Middle frontal gyrus (tissue), 1 donor: Measurements from ENCODE around the gene AFM.
"Not testable (repeated sequence)": the region's sequence is repeated elsewhere in the genome, so short reads cannot be mapped to it uniquely, and the experiment has no call there.

Experiments
- DNase-seq: peaks from one replicate; pipeline ENCODE4 v3.0.0-alpha.2; 2015; ENCODE audit warnings: low spot score; ENCODE audit errors: extremely low spot score

AFM gene

GRCh38 chr4:73501664-73502265 is 20.2 kb downstream of the AFM start:
- no peak for DNase-seq

- DNase-seq = no peak
These were observed 24.0 kb downstream of the AFM start for GRCh38 chr4:73505567-73505966.

DNA sequence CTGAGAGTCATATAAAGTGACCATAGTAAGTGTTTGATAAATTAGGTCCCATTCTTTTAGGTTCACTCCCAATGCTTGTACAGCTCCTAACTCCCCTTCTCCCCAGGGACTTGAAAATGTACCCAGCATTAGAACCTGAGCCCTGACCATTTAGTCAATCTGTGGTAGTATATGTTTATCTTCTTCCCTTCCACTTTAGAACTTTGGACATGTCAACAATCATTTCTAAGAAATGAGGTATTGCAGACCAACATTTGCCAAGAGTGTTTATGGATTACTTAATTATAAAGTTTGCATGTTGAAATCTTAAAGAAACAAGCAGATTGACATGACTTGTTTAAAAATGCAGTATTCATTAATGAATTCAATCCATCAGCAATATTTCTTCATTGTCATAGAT is 26.0 kb downstream of the AFM start:
- DNase-seq = no peak

- DNase-seq = no peak
These were observed 27.1 kb downstream of the AFM start for GRCh38 chr4:73508651-73509050.

DNA sequence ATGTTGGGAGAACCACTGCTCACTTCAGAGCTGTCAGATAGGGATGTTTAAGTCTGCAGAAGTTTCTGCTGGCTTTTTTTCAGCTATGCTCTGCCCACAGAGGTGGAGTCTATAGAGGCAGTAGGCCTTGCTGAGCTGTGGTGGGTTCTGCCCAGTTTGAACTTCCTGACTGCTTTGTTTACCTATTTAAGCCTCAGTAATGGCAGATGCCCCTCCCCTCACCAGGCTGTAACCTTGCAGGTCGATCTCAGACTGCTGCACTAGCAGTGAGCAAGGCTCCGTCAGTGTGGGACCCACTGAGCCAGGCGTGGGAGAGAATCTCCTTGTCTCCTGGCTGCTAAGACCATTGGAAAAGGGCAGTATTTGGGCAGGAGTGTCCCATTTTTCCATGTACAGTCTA is 36.8 kb downstream of the AFM start:
- DNase-seq = no peak

DNA sequence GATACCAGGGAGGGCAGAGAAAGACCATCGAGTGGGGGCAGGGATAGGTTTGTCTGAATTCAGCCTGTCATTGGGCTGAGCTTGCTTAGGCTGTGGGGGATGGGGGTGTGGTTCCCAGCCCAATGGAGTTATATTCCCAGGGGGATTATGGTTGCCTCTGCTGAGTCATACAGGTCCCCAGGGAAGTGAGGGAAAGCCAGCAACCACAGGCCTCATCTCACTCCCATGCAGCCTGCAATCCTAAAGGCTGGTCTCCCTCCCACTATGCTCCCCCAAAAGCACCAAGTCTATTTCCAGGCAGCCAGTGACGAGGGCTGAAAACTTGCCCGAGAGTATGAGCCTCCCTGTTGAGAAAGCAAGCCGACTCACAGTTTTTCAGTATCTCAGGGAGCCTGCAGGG is 39.3 kb downstream of the AFM start:
- no peak for DNase-seq

DNA sequence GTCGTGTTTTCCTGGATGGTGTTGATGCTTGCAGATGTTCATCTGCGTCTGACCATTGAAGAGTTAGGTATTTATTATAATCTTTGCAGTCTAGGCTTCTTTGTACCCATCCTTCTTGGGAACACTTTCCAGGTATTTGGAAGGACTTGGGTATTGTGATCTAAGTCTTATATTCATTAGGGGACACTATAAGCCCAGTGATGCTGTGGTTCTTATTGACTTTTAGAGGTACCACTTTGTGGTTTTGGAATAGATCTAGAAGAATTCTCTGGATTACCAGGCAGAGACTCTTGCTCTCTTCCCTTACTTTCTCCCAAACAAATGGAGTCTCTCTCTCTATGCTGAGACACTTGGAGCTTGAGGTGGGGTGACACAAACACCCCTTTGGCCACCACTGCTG is 41.6 kb downstream of the AFM start:
- no peak for DNase-seq

DNA sequence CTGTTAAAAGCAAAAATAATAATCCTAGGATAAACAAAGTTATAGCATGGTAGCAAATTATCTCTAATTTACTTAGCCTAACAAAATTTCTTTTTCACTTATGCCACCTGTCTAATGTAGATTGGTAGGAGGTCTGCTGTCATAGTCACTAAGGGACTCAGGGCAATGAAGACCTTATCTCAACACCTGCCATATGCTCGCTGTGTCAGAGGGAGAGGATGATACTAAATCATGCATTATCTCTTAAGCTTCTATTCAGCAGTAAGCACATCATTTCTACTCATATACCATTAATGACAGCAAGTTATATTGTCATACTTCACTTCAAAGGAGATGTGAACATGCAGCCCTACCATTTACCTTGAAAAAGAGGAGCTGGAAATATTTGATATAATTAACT is 44.1 kb downstream of the AFM start:
- no peak for DNase-seq

GRCh38 chr4:73527196-73527595 is 45.7 kb downstream of the AFM start:
- no peak for DNase-seq

GRCh38 chr4:73528171-73528570 is 46.6 kb downstream of the AFM start:
- DNase-seq = no peak

GRCh38 chr4:73533515-73534422 is 52.2 kb downstream of the AFM start:
- no peak for DNase-seq

DNA sequence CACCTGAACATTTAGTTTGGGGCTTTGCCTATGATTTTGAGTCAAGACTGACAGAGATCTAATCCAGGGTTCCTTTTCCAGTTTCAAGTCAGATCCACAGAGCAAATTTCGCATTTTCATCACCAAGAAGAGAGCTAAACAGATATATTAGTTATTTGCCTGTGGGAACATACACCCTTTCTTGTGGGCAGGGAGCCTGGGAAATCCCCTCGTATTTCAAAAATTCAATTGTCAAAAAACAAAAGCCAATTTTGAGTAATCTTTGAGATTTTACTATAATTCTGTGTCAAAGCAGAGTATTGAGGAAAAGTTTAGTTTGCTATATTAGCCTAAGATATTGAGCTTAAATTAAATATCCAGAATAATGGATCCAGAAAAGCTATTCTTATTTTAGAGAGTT is 56.6 kb downstream of the AFM start:
- no peak for DNase-seq

- no peak for DNase-seq
These were observed 57.8 kb downstream of the AFM start for GRCh38 chr4:73539386-73539785.

GRCh38 chr4:73540826-73541225 is 59.3 kb downstream of the AFM start:
- DNase-seq = no peak

- no peak for DNase-seq
These were observed 59.7 kb downstream of the AFM start for GRCh38 chr4:73541251-73541650.

DNA sequence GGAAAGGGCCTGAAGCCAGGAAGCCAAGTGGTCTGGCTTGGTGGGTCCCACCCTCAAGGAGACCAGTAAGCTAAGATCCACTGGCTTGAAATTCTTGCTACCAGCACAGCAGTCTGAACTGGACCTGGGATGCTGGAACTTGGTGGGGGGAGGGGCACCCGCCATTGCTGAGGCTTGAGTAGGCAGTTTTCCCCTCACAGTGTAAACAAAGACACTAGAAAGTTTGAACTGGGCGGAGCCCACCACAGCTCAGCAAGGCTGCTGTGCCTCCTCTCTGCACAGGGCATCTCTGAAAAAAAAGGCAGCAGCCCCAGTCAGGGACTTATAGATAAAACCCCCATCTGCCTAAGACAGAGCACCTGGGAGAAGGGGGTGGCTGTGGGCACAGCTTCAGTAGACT is 63.1 kb downstream of the AFM start:
- no peak for DNase-seq

DNA sequence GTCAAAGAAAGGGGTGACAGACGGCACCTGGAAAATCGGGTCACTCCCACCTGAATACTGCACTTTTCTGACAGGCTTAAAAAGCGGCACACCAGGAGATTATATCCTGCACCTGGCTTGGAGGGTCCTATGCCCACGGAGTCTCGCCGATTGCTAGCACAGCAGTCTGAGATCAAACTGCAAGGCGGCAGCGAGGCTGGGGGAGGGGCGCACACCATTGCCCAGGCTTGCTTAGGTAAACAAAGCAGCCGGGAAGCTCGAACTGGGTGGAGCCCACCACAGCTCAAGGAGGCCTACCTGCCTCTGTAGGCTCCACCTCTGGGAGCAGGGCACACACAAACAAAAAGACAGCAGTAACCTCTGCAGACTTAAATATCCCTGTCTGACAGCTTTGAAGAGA is 69.3 kb downstream of the AFM start:
- DNase-seq = not testable (repeated sequence)
